Naive B cell (primary cell): ENCODE measurements around the gene ENPP6. TPM values are rescaled to one million over a fixed set of nuclear protein-coding genes. Genes with fewer than 3 reads are reported as not detected.
A peak's percentile ranks its signal among the peaks of the same experiment; 100 is the strongest.

Experiments used
- ATAC-seq, 2 donors: fragments of 150-1000 bp; cut with Tn5 transposase; 2 replicates each; pipeline ENCODE4 v1.10.0; 2021; ENCODE audit warnings: low read depth in 2 of 2, mild to moderate bottlenecking in 2 of 2, moderate library complexity in 2 of 2
- DNase-seq: peaks from one replicate; pipeline ENCODE4 v3.0.0; 2022
- H3K27ac Mint-ChIP-seq, 6 donors: one replicate each; pipeline ENCODE4 v1.8.0; 2020 to 2022; ENCODE audit warnings: mild to moderate bottlenecking in 6 of 6, mixed read lengths in 6 of 6, moderate library complexity in 5 of 6, inconsistent platforms in 2 of 6
- H3K27me3 Mint-ChIP-seq, 3 donors: one replicate each; pipeline ENCODE4 v1.8.0; 2021 to 2022; ENCODE audit warnings: mixed read lengths in 3 of 3, mild to moderate bottlenecking in 1 of 3
- H3K36me3 Mint-ChIP-seq, 2 donors: one replicate each; pipeline ENCODE4 v1.8.0; 2020 to 2022; ENCODE audit warnings: mixed read lengths in 2 of 2, inconsistent platforms in 1 of 2, mild to moderate bottlenecking in 1 of 2
- H3K4me1 Mint-ChIP-seq, 3 donors: one replicate each; pipeline ENCODE4 v1.8.0; 2020 to 2022; ENCODE audit warnings: mixed read lengths in 3 of 3, inconsistent platforms in 1 of 3, mild to moderate bottlenecking in 1 of 3, moderate library complexity in 1 of 3
- H3K4me3 Mint-ChIP-seq, 8 donors: one replicate each; pipeline ENCODE4 v1.8.0; 2020 to 2022; ENCODE audit warnings: mild to moderate bottlenecking in 8 of 8, mixed read lengths in 8 of 8, moderate library complexity in 8 of 8, inconsistent platforms in 2 of 8
- H3K9me3 Mint-ChIP-seq, 7 donors: one replicate each; pipeline ENCODE4 v1.8.0; 2020 to 2022; ENCODE audit warnings: mixed read lengths in 7 of 7, mild to moderate bottlenecking in 5 of 7, inconsistent platforms in 2 of 7, moderate library complexity in 1 of 7
- polyA plus RNA-seq, 6 donors: library from polyadenylated mRNA; unstranded; fragments of 300-500 nt; fragmentation: Illumina TruSeq; gene quantifications; one replicate each; pipeline ENCODE4 v1.2.3, GENCODE V29; 2021; ENCODE audit warnings: low read depth in 6 of 6

Gene ENPP6
- polyA plus RNA-seq, 6 donors from 2014 or later, result not detected

DNA sequence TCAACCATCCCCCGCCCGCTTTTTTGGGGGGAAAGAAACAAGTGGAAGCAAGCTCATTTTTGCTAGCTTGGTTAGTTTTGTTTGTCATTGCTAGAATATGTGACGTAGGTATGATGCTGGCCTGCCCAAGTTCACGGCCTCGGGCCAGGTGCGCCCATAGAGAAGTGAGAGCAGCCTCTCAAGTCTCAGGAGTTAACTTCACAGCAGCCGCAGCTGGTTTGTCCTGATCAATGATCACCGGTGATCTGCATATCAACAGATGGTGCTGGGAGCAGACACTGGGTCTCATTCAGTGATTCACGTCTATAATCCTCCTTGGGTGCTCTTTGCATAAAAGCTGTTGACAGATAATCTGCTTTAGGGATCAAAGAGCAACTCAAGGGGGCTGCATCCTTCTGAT lies 50.1 kb downstream of the ENPP6 start:
- DNase-seq (no peak), ATAC-seq (peak; percentile 35 to 74)
- peaks cover 3 to 7% (median 5%) of the 10 kb centered on the region in 3 donors for H3K4me1 Mint-ChIP-seq
- peak overlapping the region in 1 of 8 donors; percentile 9 for H3K4me3 Mint-ChIP-seq
- H3K36me3 Mint-ChIP-seq, result peaks cover 0 to 5% of the 10 kb centered on the region in 2 donors
- peaks cover 63 to 82% (median 76%) of the 10 kb centered on the region in 3 donors for H3K27me3 Mint-ChIP-seq
- no peaks in the 10 kb centered on the region for H3K9me3 Mint-ChIP-seq
- H3K27ac Mint-ChIP-seq, result peak overlapping the region in 1 of 6 donors; percentile 74

DNA sequence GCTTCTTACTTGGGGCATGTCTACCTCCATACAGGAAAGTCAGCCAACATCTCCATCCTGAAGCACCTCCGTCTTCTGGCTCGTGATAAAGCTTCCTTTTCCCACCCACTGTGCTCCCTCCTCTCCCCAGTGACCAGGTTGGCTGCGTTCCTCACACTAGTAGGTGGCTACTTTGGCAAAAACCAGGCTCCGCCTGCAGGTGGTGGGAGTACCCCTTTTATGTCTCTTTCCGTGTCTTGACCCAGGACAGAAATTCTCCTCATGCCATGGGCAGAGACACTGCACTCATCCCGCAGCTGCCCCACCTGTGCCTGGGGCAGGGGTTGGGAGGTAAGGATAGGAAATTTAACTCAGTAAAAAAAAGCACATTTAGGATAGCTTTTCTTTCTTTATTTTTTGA lies 50.9 kb downstream of the ENPP6 start:
- no peak overlapping the region for H3K4me3 Mint-ChIP-seq
- no peaks in the 10 kb centered on the region for H3K9me3 Mint-ChIP-seq
- H3K27ac Mint-ChIP-seq, result no peak overlapping the region
- peaks cover 63 to 82% (median 74%) of the 10 kb centered on the region in 3 donors for H3K27me3 Mint-ChIP-seq
- peaks cover 0 to 5% of the 10 kb centered on the region in 2 donors for H3K36me3 Mint-ChIP-seq
- ATAC-seq (no peak), DNase-seq (no peak)
- H3K4me1 Mint-ChIP-seq, result peaks cover 3 to 7% (median 5%) of the 10 kb centered on the region in 3 donors

DNA sequence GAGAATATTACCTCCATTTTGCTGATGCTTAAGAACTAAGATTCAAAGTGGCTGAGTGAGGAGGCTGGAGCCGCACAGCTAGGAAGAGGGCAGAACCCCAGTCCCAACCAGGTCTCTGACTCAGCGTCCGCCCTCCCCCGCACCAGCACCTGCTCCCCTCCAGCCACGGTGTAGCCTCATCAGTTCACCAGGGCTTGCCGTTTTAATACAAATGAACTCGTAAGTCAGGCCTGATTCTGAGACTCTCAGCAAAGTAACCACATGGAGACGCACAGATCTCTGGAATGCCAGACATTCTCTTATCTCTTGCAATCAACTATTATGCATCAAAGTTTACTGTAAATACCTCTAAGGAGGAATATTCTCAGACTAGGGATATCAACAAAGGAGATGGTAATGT lies 52.4 kb downstream of the ENPP6 start:
- ATAC-seq (no peak), DNase-seq (no peak)
- Mint-ChIP-seq H3K9me3 (no peaks in the 10 kb centered on the region), H3K4me1 (peaks cover 3 to 7% (median 5%) of the 10 kb centered on the region in 3 donors), H3K4me3 (no peak overlapping the region), H3K27ac (no peak overlapping the region), H3K27me3 (peaks cover 63 to 81% (median 73%) of the 10 kb centered on the region in 3 donors), H3K36me3 (peaks cover 0 to 5% of the 10 kb centered on the region in 2 donors)

DNA sequence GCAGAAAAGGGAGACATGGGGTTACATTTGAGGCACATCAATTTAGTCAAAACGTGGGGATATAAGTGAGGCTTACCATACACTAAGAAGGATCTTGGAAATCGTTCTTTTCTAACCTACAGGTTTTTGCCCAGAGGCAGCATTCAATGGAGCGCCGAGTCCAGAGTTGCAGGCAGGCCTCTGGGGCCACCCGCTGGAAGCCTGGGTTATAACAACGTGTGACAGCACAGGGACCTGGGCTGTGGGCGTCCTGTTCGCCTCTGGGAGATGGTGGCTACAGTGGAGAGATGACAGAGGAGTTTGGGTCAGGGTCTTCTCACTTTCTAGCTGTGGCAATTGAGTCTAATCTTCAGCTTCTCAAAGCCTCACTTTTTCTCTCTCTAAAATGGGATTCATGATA lies 53.9 kb downstream of the ENPP6 start:
- peaks cover 60 to 77% (median 62%) of the 10 kb centered on the region in 3 donors for H3K27me3 Mint-ChIP-seq
- no peak overlapping the region for H3K4me3 Mint-ChIP-seq
- H3K27ac Mint-ChIP-seq, result peak overlapping the region in 1 of 6 donors; percentile 17
- H3K36me3 Mint-ChIP-seq, result peaks cover 0 to under 1% of the 10 kb centered on the region in 2 donors
- no peak for ATAC-seq
- no peaks in the 10 kb centered on the region for H3K9me3 Mint-ChIP-seq
- peaks cover under 1 to 1% (median under 1%) of the 10 kb centered on the region in 3 donors for H3K4me1 Mint-ChIP-seq
- DNase-seq, result no peak

DNA sequence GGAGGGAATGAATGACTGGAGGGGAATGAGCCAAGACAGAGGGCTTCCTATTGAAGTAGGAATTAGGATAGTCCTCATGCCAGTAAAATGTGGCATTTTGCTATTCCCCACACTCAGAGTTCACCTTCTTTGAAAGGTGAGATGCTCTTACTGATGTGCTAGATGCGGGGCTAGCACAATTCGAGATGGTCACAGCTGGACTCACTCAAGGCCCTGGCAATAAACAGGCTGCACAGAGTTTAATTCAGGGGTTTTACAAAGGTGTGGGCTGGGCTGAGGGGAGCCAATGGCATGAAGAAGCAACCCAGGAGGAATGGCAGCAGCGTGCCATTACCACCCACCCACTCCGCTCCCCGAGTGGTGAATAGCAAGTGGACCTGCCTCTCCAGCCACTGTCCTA lies 55.1 kb downstream of the ENPP6 start:
- H3K36me3 Mint-ChIP-seq, result no peaks in the 10 kb centered on the region
- H3K4me3 Mint-ChIP-seq, result no peak overlapping the region
- DNase-seq (no peak), ATAC-seq (no peak)
- H3K27ac Mint-ChIP-seq, result no peak overlapping the region
- H3K9me3 Mint-ChIP-seq, result no peaks in the 10 kb centered on the region
- H3K4me1 Mint-ChIP-seq, result no peaks in the 10 kb centered on the region
- peaks cover 55 to 70% (median 62%) of the 10 kb centered on the region in 3 donors for H3K27me3 Mint-ChIP-seq

DNA sequence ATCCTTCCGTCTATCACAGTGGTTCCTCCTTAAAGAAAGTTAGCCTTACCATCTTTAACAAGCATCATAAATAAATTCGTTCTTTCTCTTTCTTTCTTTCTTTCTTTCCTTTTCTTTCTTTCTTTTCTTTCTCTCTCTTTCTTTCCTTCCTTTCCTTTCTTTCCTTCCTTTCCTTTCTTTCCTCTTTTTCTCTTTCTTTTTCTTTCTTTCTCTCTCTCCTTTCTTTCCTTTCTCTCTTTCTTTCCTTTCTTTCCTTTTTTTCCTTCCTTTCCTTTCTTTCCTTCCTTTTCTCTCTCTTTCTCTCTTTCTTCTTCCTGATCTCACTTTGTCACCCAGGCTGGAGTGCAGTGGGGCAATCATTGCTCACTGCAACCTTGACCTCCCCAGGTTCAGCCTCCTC lies 60.4 kb downstream of the ENPP6 start:
- H3K36me3 Mint-ChIP-seq, result no peaks in the 10 kb centered on the region
- H3K4me1 Mint-ChIP-seq, result no peaks in the 10 kb centered on the region
- no peak overlapping the region for H3K4me3 Mint-ChIP-seq
- H3K27me3 Mint-ChIP-seq, result peaks cover 28 to 56% (median 36%) of the 10 kb centered on the region in 3 donors
- DNase-seq (no peak), ATAC-seq (no peak)
- H3K9me3 Mint-ChIP-seq, result peaks cover 0 to 6% (median 0%) of the 10 kb centered on the region in 7 donors
- H3K27ac Mint-ChIP-seq, result no peak overlapping the region

DNA sequence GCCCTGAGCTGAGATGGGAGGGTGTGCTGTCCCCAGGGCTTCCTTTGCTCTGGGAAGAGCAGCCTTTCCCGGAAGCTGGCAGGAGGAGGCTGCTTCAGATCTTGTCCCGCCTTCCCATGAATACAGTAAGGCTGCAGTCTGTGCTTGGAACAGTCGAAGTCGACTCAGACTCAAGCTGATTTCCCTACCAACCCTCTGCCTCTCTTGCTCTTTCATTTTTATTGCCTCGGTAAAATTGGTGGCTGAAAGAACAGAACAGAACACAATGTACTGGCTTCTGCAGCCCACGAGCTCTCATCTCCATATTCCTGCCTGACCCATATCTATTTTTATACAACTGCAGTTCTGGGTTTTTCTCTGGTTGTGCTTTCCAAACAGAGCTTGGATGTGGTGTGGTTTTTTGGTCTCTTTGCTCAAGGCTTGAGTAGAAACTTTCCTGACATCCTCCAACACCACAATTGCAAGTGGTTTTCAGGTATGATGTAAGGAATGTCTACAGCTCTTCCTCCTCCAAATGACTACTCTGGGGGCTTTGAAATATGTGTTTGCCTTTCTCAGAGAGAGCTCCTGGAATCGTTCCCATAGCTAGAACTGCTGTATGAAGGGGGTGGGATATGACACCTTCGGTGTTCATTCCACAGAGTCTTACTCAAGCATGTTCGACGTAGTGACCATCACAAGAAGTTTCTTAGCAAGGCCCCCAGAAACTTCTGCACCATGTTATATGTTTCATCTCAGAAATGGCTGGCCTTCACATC lies 61.3 kb downstream of the ENPP6 start:
- no peak overlapping the region for H3K27ac Mint-ChIP-seq
- H3K9me3 Mint-ChIP-seq, result peaks cover 0 to 6% (median 0%) of the 10 kb centered on the region in 7 donors
- DNase-seq, result no peak
- ATAC-seq, result no peak
- H3K27me3 Mint-ChIP-seq, result peaks cover 21 to 50% (median 37%) of the 10 kb centered on the region in 3 donors
- H3K4me1 Mint-ChIP-seq, result no peaks in the 10 kb centered on the region
- H3K4me3 Mint-ChIP-seq, result no peak overlapping the region
- no peaks in the 10 kb centered on the region for H3K36me3 Mint-ChIP-seq

DNA sequence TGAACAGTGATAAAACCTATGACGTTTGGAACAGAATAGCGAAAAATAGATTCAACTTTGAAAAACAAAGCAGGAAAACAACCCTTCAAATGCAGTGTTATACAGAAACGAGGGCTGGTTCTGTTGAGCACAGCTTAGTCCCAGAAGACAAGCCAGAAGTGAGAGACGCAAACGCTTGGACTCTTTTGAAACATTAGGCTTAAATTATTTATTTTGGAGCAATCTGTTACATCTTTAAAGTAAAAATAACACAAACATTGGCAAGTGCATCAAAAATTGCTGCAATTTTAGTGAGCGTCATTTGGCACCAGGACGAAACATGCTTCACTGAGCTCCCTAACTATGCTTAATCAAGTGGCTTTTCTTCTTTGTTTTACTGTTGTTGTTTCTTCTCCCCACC lies 63.5 kb downstream of the ENPP6 start:
- Mint-ChIP-seq H3K36me3 (no peaks in the 10 kb centered on the region), H3K27me3 (peaks cover 14 to 38% (median 25%) of the 10 kb centered on the region in 3 donors), H3K4me3 (no peak overlapping the region), H3K4me1 (no peaks in the 10 kb centered on the region), H3K27ac (no peak overlapping the region), H3K9me3 (peaks cover 0 to 6% (median 2%) of the 10 kb centered on the region in 7 donors)
- ATAC-seq, result no peak
- DNase-seq, result no peak

DNA sequence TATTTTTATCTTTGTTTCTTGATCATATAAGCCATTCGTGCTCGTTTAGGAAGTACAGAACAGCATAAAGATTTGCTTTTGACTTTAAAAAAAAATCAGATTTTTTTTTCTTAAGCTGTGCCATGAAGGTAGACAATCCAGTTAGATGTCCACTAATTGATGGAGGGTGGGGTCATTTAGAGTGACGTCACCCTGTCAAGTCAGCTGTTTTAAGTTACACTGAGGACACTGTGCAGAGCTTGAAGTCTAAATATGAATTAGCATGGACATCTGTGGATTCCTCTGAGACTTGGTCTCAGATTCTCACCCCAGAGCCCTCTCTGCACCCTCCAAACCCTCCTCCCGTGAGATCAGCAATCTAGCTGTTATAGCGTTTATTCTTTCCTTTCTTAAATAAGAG lies 63.9 kb downstream of the ENPP6 start:
- H3K27me3 Mint-ChIP-seq, result peaks cover 10 to 34% (median 25%) of the 10 kb centered on the region in 3 donors
- peaks cover 0 to 6% (median 2%) of the 10 kb centered on the region in 7 donors for H3K9me3 Mint-ChIP-seq
- H3K27ac Mint-ChIP-seq, result no peak overlapping the region
- no peaks in the 10 kb centered on the region for H3K4me1 Mint-ChIP-seq
- ATAC-seq (no peak), DNase-seq (no peak)
- H3K36me3 Mint-ChIP-seq, result no peaks in the 10 kb centered on the region
- H3K4me3 Mint-ChIP-seq, result no peak overlapping the region

DNA sequence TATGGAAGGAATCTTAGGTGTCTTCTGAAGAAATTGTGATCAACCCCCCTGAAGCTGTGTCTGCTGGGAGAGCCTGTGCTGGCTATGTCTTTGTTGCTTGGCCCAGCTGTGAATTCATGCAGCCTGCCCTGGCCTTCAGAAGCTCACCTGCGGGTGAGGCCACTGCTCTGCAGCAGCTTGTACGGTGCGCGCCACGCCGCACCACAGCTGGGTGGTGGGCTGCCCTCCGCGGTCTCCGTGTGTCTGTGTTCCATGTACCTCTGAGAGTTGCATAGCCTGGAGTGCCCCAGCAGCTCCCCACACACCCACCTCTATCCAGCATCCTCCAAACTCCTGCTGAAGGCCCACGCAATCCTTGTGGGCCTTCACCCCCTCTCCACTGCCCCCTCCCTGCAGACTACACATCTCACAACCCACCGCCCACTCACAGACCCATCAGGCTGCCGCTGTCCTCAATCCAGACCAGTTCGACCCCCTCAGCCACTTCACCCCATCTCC lies 65.6 kb downstream of the ENPP6 start:
- H3K4me3 Mint-ChIP-seq, result no peak overlapping the region
- H3K27ac Mint-ChIP-seq, result peak overlapping the region in 1 of 6 donors; percentile 79
- no peaks in the 10 kb centered on the region for H3K36me3 Mint-ChIP-seq
- peaks cover 9 to 35% (median 23%) of the 10 kb centered on the region in 3 donors for H3K27me3 Mint-ChIP-seq
- DNase-seq (no peak), ATAC-seq (no peak)
- H3K9me3 Mint-ChIP-seq, result peaks cover 0 to 2% (median 0%) of the 10 kb centered on the region in 7 donors
- H3K4me1 Mint-ChIP-seq, result no peaks in the 10 kb centered on the region

DNA sequence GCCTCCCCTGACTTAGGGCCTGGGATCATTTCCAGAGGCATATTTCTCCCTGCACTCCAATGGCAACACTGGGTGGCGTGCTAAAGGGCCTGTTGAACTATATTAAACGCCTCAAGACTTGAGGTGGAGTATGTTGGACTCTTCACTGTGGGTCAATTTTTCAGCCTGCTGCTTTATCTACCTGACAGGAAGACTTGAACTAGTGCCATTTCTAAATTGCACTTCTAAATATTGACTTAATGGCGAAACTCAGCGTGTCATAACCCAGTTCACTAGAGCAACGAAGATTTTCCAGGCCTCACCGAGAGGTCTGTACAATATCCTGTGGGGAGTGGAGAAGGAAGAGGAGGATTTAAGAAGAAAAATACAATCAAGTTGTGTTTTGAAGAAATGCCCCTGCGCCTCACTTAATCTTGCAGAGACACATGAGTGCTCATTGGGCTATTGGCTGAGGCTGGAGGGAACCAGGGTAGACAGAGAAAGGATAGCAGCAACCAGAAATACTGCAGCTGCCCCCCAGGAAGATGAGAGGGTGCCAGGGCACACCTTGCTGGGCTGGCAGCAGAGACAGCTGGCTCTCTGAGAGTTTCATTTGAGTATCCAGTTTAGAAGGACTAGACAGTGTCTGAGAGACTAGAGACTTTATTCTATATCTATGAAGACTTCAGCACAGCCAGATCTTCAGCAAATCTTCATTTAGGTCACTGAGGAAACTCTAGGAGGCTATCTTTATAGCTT lies 67.4 kb downstream of the ENPP6 start:
- no peak overlapping the region for H3K27ac Mint-ChIP-seq
- ATAC-seq (no peak), DNase-seq (no peak)
- no peaks in the 10 kb centered on the region for H3K36me3 Mint-ChIP-seq
- H3K4me1 Mint-ChIP-seq, result peaks cover 0 to 2% (median 0%) of the 10 kb centered on the region in 3 donors
- no peak overlapping the region for H3K4me3 Mint-ChIP-seq
- peaks cover 0 to 2% (median 0%) of the 10 kb centered on the region in 7 donors for H3K9me3 Mint-ChIP-seq
- H3K27me3 Mint-ChIP-seq, result peaks cover 7 to 30% (median 22%) of the 10 kb centered on the region in 3 donors

DNA sequence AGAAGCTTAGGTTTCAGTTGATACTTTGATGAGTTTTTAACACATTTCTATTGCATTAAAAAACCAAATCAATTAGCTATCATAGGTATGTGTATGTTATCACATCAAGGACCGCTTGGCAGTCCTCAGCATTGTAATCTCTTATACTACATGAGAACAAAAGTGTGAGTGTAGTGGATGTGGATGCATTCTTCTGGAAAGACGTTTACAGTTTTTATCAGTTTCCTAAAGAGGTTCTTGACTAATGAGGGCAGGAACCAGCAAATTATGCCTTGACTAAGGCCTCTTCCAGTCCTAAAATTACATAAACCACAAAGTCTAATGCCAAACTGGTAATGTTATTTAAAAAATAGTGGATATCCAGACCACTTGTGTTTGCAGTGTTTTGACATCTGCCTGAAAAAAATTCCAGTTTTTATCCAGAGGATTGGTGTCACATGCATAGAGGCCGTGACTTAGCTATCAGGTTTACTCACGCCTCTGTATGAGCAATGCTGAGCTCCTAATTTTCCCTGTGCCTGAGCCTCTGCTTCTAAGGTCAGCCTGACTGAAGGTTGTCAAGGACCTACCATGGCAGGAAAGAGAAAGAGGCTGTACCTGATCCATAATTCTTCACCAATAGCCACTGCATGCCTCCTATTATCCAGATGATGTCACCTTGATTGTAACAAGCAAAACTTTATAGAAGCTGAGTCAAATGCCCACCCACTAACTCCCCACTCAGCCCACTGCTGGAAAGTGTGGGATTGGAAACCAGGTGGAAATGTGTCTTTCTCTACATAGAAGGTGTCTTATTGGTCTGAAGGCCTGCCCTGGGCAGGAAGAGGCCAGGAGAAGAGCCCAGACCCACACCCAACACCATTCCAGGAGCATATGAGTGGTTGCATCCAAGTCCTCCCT lies 68.7 kb downstream of the ENPP6 start:
- DNase-seq, result no peak
- Mint-ChIP-seq H3K27me3 (peaks cover 7 to 27% (median 20%) of the 10 kb centered on the region in 3 donors), H3K27ac (no peak overlapping the region), H3K36me3 (no peaks in the 10 kb centered on the region), H3K4me1 (peaks cover 0 to 2% (median 0%) of the 10 kb centered on the region in 3 donors), H3K9me3 (peaks cover 0 to 2% (median 0%) of the 10 kb centered on the region in 7 donors), H3K4me3 (no peak overlapping the region)
- no peak for ATAC-seq
